ENCODE data around the gene PLXNA2.

PLXNA2 gene

DNA sequence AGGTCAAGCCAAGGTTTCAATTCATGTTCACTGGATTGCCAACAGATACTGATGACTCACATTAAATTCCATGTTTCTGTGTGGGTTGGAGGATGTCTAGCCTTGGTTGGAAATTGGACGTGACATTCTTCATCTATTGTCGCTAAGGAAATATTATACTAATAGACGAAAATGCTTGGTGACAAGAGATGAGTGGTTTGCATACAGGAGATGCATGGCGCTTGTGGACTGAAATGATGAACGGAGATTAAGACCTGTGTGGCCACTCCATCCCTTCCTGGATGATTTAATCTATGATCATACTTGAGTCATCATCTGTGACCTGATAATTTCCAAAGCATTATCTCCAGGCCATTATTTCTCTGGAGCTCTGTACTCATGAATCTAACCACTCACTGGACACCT, 236.2 kb downstream of the PLXNA2 start:
- TF ChIP-seq CTCF (IDR thresholded peaks at IDR 0.05; ENCODE audit: low read depth, low read length), result no peak
- DNase-seq (ENCODE audit: extremely low read depth, low read depth), result no peak

GRCh38 chr1:208007319-208007937, 236.8 kb downstream of the PLXNA2 start:
- DNase-seq (ENCODE audit: extremely low read depth, low read depth), result no peak

DNA sequence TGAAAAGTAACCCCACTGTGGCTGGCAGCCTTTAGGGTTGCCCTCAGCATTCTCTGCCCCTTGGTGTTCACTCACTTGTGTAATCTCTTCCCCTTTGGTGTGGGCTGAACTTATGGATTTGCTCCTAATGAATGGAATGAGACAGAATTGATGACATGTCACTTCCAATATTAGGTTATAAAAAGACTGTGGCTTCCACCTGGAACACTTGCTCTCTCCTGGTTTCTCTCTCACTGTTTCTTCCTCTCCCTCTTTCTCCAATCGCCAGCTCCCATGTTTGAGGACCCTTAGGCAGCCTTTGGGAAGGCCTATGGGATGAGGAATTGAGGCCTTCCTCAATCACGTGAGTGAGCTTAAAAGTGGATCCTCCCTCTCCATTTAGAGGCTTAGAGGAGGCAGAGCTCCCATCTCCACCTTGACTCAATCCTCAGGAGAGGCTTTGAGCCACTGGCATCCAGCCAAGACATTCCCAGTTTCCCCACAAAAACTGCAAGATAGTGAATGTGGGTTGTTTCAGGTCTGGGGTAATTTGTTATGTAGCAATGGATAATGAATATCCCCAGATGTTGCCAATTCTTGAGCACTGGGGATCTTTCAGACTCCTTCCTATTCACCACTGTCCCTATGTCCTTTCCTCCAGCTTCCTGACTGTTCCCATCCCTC, 237.8 kb downstream of the PLXNA2 start:
- no peak for DNase-seq (ENCODE audit: extremely low read depth, low read depth)
- no peak for TF ChIP-seq CTCF (IDR thresholded peaks at IDR 0.05; ENCODE audit: low read depth, low read length)

More at GRCh38 chr1:208007319-208007937, 236.8 kb downstream of the PLXNA2 start:
- TF ChIP-seq CTCF (IDR thresholded peaks at IDR 0.05; ENCODE audit: low read depth, low read length), result no peak

GRCh38 chr1:208004851-208005250, 239.3 kb downstream of the PLXNA2 start:
- DNase-seq (ENCODE audit: extremely low read depth, low read depth), result no peak
- no peak for TF ChIP-seq CTCF (IDR thresholded peaks at IDR 0.05; ENCODE audit: low read depth, low read length)

DNA sequence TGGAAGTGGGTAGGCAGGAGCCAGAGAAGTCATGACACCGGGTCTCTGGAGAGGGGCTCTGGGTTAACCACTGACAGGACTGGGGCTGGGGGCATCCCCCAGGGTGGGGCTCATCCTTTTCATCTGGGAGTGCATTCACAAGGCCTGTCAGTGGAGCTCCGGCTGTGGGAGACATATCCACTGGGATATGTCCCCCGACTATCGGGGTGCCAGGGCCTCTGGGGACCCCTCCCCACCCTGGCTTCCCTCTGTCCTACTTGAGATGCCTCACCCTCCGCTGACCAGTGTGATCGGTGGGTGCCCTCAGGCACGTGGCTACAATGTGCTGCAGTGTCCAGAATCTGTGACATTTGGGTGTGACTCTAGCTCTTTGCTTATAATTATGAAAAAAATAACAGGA, 240.9 kb downstream of the PLXNA2 start:
- DNase-seq (ENCODE audit: extremely low read depth, low read depth), result no peak
- TF ChIP-seq CTCF (IDR thresholded peaks at IDR 0.05; ENCODE audit: low read depth, low read length), result no peak

DNA sequence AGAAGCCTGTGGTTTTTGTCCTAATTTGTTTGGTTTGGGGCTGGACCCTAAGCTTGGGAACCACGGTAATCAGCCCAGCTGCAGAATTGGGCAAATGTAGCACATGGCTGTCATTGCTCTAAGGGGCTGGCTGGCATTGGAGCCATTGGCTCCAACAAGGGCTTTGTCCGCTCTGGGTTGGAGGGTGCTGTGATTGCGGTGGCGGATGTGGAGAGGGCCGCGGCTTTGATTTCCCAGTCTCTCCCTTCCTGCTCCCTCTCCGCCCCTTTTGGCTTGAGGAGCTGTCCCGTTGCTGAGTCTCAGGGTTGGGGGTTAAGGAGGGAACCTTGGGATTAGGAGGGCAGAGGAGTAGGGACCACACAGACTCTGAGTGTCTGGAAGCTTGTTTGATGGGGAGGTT, 241.5 kb downstream of the PLXNA2 start:
- TF ChIP-seq CTCF (IDR thresholded peaks at IDR 0.05; ENCODE audit: low read depth, low read length), result no peak
- no peak for DNase-seq (ENCODE audit: extremely low read depth, low read depth)

- no peak for TF ChIP-seq CTCF (IDR thresholded peaks at IDR 0.05; ENCODE audit: low read depth, low read length)
These were observed 242.1 kb downstream of the PLXNA2 start for GRCh38 chr1:208002078-208002477.

More at GRCh38 chr1:208002078-208002477, 242.1 kb downstream of the PLXNA2 start:
- no peak for DNase-seq (ENCODE audit: extremely low read depth, low read depth)
